ENCODE data around the gene BEND3.
"Not testable (repeated sequence)": the region's sequence is repeated elsewhere in the genome, so short reads cannot be mapped to it uniquely, and the experiment has no call there.

The BEND3 gene

DNA sequence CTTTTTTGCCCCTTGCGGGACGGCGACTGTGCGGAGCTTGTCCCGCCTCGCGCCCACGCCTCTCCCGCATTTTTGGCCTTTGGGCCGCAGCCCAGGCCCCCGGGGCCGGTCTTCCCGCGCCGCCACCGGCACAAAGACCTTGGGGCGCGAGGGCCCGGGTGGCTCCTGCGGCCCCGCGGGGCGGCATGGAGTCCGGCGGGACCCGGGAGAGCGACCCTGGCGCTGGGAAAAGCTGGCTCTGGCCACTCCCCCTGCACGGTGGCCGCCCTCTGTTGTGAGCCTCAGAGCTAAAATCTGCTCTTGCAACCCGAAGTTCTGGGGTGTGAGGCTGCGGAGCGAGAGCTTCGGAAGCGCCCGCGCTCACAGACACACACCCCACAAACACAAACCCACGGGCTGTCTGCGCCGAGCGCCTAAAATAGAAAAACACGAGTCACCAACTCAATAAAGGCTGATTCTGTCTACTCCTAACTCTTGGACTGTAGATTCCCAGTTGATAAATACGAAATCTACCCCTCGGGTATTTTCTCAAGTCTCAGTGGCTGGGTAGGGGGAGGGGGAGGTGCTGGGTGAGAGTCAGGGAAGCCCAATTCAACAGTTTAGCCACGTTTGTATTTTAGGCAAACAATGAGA is 496 bp upstream of the BEND3 start:
- Mint-ChIP-seq H3K36me3 (ENCODE audit: insufficient read depth) (peaks cover 10% of the 10 kb centered on the region), H3K27ac (no peak overlapping the region), H3K4me3 (peak overlapping the region; percentile 78), H3K9me3 (no peaks in the 10 kb centered on the region), H3K4me1 (ENCODE audit: low read depth in 2 of 2) (peaks cover 7 to 8% of the 10 kb centered on the region in 2 donors), H3K27me3 (peaks cover 6 to 12% of the 10 kb centered on the region in 2 donors)
- ATAC-seq (replicated peaks): peak; percentile 24
- peak in 2 of 3 experiments; percentile 8 to 14 for DNase-seq

DNA sequence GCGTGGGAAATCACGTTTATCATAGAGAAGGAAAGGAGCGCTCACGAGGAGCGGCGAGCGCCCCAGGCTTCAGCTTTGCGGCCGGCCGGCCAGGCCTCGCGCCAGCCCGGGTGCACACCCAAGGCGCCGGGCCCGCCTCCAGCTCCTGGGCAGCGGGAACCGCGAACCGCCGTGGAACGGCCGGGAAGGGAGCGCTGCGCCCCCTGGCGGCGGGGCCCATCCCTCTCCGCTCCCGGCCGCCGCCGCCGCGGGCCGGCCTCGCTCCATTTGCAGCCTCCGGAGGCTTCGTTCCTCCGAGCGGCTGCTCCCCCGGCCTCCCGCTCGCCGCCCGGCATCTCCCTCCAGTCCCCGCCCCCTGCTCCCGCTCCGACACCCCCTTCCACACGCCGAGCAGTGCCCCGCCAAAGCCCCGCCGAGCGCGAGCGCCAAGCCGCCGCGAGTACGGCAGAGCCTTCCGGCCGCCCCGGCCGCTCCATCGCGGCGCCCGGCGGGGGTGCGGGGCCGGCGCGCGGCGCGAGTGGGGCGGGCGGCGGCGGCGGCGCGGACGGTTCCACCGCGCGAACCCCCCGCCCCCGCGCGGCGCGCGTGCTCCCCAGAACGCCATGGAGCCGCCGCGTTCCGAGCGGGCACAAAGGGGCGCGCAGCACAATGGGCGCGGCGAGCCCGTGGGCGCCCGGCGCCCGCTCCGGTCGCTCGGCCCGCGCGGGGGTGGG is 946 bp downstream of the BEND3 start:
- Mint-ChIP-seq H3K27me3 (peaks cover 6 to 12% of the 10 kb centered on the region in 2 donors), H3K9me3 (no peaks in the 10 kb centered on the region), H3K36me3 (ENCODE audit: insufficient read depth) (peaks cover 10% of the 10 kb centered on the region), H3K4me1 (ENCODE audit: low read depth in 2 of 2) (peaks cover 7 to 8% of the 10 kb centered on the region in 2 donors), H3K27ac (no peak overlapping the region), H3K4me3 (peak overlapping the region; percentile 78)
- peak; percentile 69 for ATAC-seq (replicated peaks)
- DNase-seq: peak; percentile 54 to 63 (median 59)

DNA sequence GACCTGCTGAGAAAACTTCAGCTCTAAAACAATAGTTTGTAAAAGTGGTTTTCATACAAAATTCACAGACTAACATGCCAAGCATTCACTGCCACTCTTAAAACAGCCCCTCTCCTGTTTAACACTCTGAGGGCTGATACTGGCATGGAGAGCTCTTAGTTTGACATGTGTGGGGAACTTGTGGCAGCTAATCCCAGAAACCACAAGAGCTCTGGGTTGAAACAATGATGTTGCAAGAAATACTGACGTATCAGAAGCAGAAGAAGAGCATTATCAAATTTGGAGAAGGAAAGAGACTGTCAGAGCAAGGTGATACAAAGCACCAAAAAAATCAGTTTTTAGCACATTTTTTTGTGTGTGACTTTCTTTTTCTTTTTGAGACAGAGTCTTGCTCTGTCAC is 5.1 kb downstream of the BEND3 start:
- H3K4me1 Mint-ChIP-seq (ENCODE audit: low read depth in 2 of 2): no peaks in the 10 kb centered on the region
- H3K36me3 Mint-ChIP-seq (ENCODE audit: insufficient read depth): peaks cover 7% of the 10 kb centered on the region
- DNase-seq (no peak), ATAC-seq (replicated peaks) (no peak)
- H3K27ac Mint-ChIP-seq: no peak overlapping the region
- no peaks in the 10 kb centered on the region for H3K27me3 Mint-ChIP-seq
- H3K4me3 Mint-ChIP-seq: no peak overlapping the region
- no peaks in the 10 kb centered on the region for H3K9me3 Mint-ChIP-seq

DNA sequence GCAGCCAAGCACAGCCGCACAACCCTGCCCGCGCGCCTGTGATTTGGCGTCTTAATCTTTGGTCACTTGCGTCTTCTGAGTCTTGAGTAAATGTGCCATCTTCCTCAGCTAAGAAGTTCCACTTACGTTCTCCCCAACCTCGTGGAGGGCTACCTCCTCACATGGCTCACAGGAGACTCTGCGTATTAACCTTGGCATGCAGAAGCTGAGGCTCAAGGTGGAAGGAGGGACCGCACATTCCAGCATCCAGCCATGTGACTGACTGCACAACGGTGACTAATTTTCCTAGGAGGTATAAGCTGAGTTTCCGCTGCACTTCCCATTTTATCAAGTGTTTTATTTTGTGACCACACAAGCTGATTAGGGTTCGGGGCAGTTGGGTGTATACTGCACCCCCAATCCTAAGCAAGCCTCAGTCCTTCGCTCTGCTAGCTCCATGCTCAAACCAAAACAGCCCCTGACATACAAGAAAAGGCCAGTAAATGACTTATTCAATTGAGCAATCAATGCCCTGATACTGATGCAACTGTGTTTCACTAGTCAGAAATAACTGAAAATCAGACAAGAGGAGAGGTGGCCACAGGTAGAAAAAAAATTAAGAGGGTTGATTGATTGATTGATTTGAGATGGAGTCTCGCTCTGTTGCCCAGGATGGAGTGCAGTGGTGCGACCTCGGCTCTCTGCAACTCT is 7.0 kb downstream of the BEND3 start:
- DNase-seq: no peak
- Mint-ChIP-seq H3K4me3 (no peak overlapping the region), H3K27me3 (no peaks in the 10 kb centered on the region), H3K9me3 (no peaks in the 10 kb centered on the region), H3K27ac (no peak overlapping the region), H3K36me3 (ENCODE audit: insufficient read depth) (no peaks in the 10 kb centered on the region), H3K4me1 (ENCODE audit: low read depth in 2 of 2) (no peaks in the 10 kb centered on the region)
- ATAC-seq (replicated peaks): no peak

DNA sequence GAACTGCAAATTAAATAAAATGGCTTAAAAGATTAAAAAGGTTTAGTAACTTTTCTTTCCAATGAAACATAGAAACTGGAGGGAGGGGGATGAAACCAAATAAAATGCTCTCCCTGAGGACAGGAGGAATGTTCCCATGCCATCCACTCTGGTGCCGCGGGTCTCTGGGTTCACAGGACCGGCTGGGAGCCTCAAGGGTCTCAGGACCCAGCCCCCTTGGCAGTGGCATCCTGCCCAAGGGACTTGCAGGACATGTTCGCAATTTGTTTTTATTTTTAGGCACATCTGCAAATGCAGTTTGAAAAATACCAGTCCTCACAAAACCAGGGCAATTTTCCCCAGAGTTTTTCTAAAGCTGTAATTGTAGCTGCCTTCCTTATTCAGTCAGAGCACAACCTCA is 7.5 kb downstream of the BEND3 start:
- no peak for DNase-seq
- Mint-ChIP-seq H3K27ac (no peak overlapping the region), H3K4me3 (no peak overlapping the region), H3K4me1 (ENCODE audit: low read depth in 2 of 2) (no peaks in the 10 kb centered on the region), H3K36me3 (ENCODE audit: insufficient read depth) (no peaks in the 10 kb centered on the region), H3K9me3 (no peaks in the 10 kb centered on the region), H3K27me3 (no peaks in the 10 kb centered on the region)
- no peak for ATAC-seq (replicated peaks)

DNA sequence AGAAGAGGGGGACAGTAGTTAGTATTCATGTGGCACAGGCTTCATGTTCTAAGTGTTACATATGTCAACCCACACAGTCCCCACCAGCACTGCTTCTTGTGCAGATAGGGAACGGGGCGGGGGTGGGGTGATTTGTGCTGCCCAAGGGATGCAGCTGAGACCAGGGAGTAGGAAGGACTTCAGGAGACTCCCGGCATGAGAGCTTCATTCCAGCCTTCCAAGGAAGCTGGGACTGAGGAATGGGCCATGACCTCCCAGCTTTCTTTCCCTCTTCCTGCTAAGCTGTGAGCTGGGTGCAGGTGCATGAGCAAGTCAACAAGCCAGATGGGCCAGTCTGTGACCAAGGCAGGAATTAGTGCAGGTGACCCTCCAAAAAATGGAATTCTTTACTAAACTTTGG is 9.2 kb downstream of the BEND3 start:
- Mint-ChIP-seq H3K9me3 (no peaks in the 10 kb centered on the region), H3K27me3 (no peaks in the 10 kb centered on the region), H3K4me3 (no peak overlapping the region), H3K36me3 (ENCODE audit: insufficient read depth) (no peaks in the 10 kb centered on the region), H3K4me1 (ENCODE audit: low read depth in 2 of 2) (no peaks in the 10 kb centered on the region), H3K27ac (no peak overlapping the region)
- DNase-seq (no peak), ATAC-seq (replicated peaks) (no peak)

DNA sequence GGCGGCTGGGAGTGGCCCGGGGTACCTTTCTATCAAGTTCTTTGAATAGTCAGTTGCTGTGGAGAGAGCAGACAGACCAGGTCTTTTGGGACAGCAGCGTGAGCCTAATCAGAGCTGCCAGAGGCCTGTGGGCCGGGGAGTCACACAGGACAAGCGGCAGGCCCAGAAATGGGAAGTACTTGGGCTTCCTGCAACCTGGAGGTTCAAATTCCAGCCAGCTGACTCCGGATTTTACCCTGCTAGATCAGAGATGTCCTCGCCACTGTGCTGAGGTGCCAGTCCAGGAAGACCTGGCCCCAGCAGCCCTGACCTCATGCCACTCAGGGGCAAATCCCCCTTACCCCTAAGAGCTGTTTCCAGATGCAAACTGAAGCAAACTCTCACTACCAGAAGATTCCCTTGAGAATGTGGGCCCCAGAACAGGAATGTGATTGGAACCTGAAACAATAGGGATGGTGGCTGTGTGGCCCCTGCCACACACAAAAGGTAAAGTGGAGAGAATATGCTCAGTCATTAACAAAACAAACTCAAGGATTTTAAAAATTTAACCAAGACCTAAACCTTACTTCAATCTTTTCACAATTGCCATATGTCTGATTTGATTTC is 9.7 kb downstream of the BEND3 start:
- Mint-ChIP-seq H3K4me1 (ENCODE audit: low read depth in 2 of 2) (no peaks in the 10 kb centered on the region), H3K36me3 (ENCODE audit: insufficient read depth) (no peaks in the 10 kb centered on the region), H3K27me3 (no peaks in the 10 kb centered on the region), H3K4me3 (no peak overlapping the region), H3K27ac (no peak overlapping the region), H3K9me3 (no peaks in the 10 kb centered on the region)
- ATAC-seq (replicated peaks): no peak
- DNase-seq: no peak

DNA sequence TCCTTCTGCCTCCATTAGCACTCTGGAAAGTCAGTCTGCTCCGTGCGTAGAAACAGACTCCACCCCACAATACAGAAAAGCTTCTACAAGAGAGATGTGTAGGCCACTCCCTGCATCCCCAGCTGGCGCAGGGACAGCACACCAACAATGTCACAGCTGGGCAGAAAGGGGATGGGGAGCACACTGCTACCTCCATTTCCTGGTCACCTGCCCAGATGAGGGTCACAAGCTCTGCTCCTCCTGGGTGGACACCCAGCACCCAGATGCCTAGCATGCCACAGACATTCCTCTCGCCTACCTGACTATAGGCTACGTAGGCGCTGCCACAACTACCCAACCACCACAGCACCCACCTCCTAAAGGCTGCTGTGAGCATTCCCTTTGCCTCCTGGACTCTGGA is 12.2 kb downstream of the BEND3 start:
- no peak overlapping the region for H3K27ac Mint-ChIP-seq
- no peak overlapping the region for H3K4me3 Mint-ChIP-seq
- H3K4me1 Mint-ChIP-seq (ENCODE audit: low read depth in 2 of 2): no peaks in the 10 kb centered on the region
- no peak for ATAC-seq (replicated peaks)
- DNase-seq: no peak
- H3K27me3 Mint-ChIP-seq: no peaks in the 10 kb centered on the region
- no peaks in the 10 kb centered on the region for H3K9me3 Mint-ChIP-seq
- no peaks in the 10 kb centered on the region for H3K36me3 Mint-ChIP-seq (ENCODE audit: insufficient read depth)

DNA sequence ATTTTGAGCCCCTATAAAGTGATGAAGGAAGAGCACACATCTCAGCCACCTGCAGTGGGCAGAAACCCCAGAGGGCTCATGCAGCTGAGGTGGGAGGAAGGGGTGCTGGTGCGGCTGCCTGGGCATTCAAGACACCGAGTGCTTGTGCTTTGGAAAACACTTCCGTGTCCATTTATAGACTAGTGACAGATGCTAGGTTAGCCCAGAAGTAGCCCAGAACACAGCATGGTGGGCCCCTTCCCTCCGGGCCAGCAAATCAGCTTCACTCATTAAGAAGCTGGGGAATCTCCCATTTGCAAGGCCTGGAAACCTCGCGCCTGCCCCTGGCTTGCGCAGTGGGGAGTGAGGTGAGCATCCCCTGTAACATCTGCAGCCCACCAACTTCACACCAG is 12.9 kb downstream of the BEND3 start:
- DNase-seq: no peak
- Mint-ChIP-seq H3K4me3 (no peak overlapping the region), H3K27ac (no peak overlapping the region), H3K27me3 (no peaks in the 10 kb centered on the region), H3K9me3 (no peaks in the 10 kb centered on the region), H3K4me1 (ENCODE audit: low read depth in 2 of 2) (no peaks in the 10 kb centered on the region), H3K36me3 (ENCODE audit: insufficient read depth) (no peaks in the 10 kb centered on the region)
- ATAC-seq (replicated peaks): no peak

DNA sequence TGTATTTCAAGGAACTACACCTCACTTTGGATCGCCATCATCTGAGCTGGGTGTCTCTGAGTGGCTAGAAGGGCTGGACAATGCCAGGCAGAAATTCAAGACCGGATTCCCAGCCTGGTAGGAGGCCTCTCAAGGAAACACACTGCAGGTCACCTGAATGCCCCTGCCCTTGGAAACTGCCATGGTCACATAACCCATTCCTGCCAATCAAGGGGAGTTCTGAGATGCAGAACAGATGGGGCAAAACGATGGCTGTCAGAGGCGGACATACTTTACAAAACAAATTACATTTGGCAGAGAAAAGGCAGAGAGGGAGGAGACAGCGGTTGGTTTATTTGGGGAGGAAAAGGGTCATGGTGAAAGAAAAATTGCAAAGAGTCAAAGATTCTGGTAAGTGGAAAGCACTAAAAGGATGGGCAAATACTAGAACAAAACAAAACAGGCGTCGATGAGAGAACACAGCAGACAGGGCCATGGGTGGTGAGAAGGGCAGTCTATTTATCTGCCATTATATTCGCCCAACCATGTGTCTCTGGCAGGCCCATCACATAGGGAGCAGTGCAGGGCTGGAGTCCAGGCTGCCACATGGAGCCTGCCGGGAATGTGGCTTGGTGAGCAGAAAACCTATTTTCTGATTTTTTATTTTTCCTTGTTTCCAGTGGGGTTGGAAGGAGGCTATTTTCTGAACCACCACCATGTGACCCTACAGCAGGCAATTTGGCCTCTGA is 13.5 kb downstream of the BEND3 start:
- Mint-ChIP-seq H3K4me3 (no peak overlapping the region), H3K27me3 (no peaks in the 10 kb centered on the region), H3K4me1 (ENCODE audit: low read depth in 2 of 2) (no peaks in the 10 kb centered on the region), H3K27ac (no peak overlapping the region), H3K9me3 (no peaks in the 10 kb centered on the region), H3K36me3 (ENCODE audit: insufficient read depth) (no peaks in the 10 kb centered on the region)
- ATAC-seq (replicated peaks) (no peak), DNase-seq (no peak)

DNA sequence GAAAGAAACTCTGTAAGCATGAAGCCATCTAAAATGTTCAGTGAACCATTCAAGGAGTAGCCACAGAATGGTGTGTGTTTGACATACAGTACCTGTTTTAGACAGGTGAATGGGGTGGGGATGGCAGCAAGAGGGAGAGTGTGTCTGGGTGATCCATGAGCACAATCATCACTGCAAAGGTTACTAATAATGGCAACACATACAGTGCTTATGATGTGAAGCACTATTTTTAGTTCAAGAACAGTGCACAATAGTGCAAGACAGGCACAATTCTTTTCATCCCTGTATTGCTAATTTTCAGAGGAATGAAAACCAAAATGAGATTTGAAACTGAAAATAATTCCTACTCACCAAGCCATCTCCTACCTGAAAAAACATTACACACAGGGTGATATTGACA is 14.1 kb downstream of the BEND3 start:
- Mint-ChIP-seq H3K36me3 (ENCODE audit: insufficient read depth) (no peaks in the 10 kb centered on the region), H3K27me3 (no peaks in the 10 kb centered on the region), H3K9me3 (no peaks in the 10 kb centered on the region), H3K4me1 (ENCODE audit: low read depth in 2 of 2) (no peaks in the 10 kb centered on the region), H3K4me3 (no peak overlapping the region), H3K27ac (no peak overlapping the region)
- ATAC-seq (replicated peaks) (no peak), DNase-seq (no peak)

DNA sequence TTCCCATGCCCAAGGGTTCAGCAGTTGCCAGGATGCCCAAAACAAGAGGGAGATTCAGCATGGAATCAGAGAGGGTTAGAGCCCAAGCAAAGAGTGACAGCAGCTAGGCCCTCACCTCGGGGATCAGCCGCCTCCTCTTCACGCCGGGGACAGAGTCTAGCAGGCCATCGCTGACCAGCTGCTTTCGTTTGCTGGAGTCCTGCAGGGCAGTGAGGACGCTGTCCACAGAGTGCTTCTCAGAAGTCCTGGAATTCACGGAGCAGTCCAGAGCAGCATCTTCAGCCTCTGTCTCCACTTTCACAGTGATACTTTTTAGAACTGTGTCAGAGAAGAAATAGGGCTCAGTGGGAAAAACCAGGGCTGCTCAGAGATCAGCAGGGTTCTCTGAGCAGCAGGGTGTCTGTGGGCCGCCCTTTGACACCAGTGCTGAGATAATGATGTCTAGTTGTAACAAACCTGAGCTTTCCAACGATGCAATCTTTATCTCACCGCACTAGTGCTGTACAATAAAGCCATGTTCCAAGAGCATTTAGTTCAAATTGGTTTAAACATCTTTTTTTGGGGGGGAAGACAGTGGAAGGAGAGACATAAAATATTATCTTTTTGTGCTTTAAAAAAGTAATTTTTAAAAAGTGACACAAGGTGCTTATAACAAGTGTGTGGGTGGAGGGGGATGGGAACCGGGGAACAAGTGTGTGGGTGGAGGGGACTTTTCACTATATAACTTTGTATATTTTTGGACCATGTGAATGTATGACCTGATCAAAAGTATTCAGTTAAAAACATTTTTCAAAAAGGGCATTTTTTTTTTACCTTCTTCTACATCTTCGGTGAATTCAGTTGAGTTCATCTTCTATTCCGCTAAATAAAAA is 16.6 kb downstream of the BEND3 start:
- Mint-ChIP-seq H3K27me3 (no peaks in the 10 kb centered on the region), H3K27ac (no peak overlapping the region), H3K4me1 (ENCODE audit: low read depth in 2 of 2) (no peaks in the 10 kb centered on the region), H3K36me3 (ENCODE audit: insufficient read depth) (no peaks in the 10 kb centered on the region), H3K9me3 (no peaks in the 10 kb centered on the region), H3K4me3 (no peak overlapping the region)
- ATAC-seq (replicated peaks) (no peak), DNase-seq (no peak)

DNA sequence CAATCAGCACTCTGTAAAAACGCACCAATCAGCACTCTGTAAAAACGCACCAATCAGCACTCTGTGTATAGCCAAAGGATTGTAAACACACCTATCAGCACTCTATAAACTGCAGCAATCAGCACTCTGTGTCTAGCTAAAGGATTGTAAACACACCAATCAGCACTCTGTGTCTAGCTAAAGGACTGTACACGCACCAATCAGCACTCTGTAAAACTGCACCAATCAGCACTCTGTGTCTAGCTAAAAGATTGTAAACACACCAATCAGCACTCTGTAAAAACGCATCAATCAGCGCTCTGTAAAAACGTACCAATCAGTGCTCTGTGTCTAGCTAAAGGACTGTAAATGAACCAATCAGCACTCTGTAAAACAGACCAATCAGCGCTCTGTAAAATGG is 30.9 kb downstream of the BEND3 start:
- not testable (repeated sequence) for H3K27ac Mint-ChIP-seq; H3K4me1 Mint-ChIP-seq (ENCODE audit: low read depth in 2 of 2); H3K36me3 Mint-ChIP-seq (ENCODE audit: insufficient read depth); H3K27me3 Mint-ChIP-seq; DNase-seq; ATAC-seq (replicated peaks); H3K9me3 Mint-ChIP-seq; H3K4me3 Mint-ChIP-seq

Data from effector memory CD8-positive, alpha-beta T cell (primary cell).